GM19467 (cell line): ENCODE results near the gene DAAM2.

Source experiments
- ATAC-seq: cut with Tn5 transposase; IDR thresholded peaks from one replicate; pipeline ENCODE4 v1.9.1; 2021; ENCODE audit warnings: mild to moderate bottlenecking, moderate library complexity; ENCODE audit not compliant: unreplicated experiment

The DAAM2 gene

GRCh38 chr6:39791850-39792539 is at the start of gene DAAM2:
TSS of gene DAAM2 (plus strand) at chr6:39792376. CDS start at chr6:39856303, 63,927 bp downstream.
- no peak for ATAC-seq

GRCh38 chr6:39746795-39747194 is 45.4 kb upstream of the DAAM2 start:
- no peak for ATAC-seq

- no peak for ATAC-seq
Observed at GRCh38 chr6:39752835-39753724, 39.1 kb upstream of the DAAM2 start.

GRCh38 chr6:39753725-39754045 is 38.5 kb upstream of the DAAM2 start:
- no peak for ATAC-seq

- no peak for ATAC-seq
Observed at GRCh38 chr6:39754514-39755115, 37.6 kb upstream of the DAAM2 start.

- no peak for ATAC-seq
Observed at GRCh38 chr6:39755231-39755630, 36.9 kb upstream of the DAAM2 start.

- no peak for ATAC-seq
Observed at GRCh38 chr6:39756582-39756981, 35.6 kb upstream of the DAAM2 start.

GRCh38 chr6:39758905-39759605 is 33.1 kb upstream of the DAAM2 start:
- no peak for ATAC-seq

GRCh38 chr6:39760226-39760952 is 31.8 kb upstream of the DAAM2 start:
- no peak for ATAC-seq

- ATAC-seq, result no peak
Observed at GRCh38 chr6:39765508-39766065, 26.6 kb upstream of the DAAM2 start.

- no peak for ATAC-seq
Observed at GRCh38 chr6:39769012-39769411, 23.2 kb upstream of the DAAM2 start.

- ATAC-seq, result no peak
Observed at GRCh38 chr6:39770446-39770845, 21.7 kb upstream of the DAAM2 start.

GRCh38 chr6:39772559-39773273 is 19.5 kb upstream of the DAAM2 start:
- ATAC-seq, result no peak

- ATAC-seq, result no peak
Observed at GRCh38 chr6:39773782-39774181, 18.4 kb upstream of the DAAM2 start.

GRCh38 chr6:39776581-39776980 is 15.6 kb upstream of the DAAM2 start:
- no peak for ATAC-seq

GRCh38 chr6:39777218-39777617 is 15.0 kb upstream of the DAAM2 start:
- no peak for ATAC-seq

- ATAC-seq, result no peak
Observed at GRCh38 chr6:39777661-39778060, 14.5 kb upstream of the DAAM2 start.

GRCh38 chr6:39778581-39779255 is 13.5 kb upstream of the DAAM2 start:
- no peak for ATAC-seq

GRCh38 chr6:39785281-39785680 is 6.9 kb upstream of the DAAM2 start:
- ATAC-seq, result no peak
